Germinal center (tissue), 1 donor: ENCODE results near the gene ADCY2.
"Not testable (repeated sequence)": the region's sequence is repeated elsewhere in the genome, so short reads cannot be mapped to it uniquely, and the experiment has no call there.

Experiments used
- DNase-seq: peaks from one replicate; pipeline ENCODE4 v3.0.0; 2012; ENCODE audit warnings: mixed read lengths, low spot score

ADCY2 gene

GRCh38 chr5:7395432-7395946 lies 449 bp upstream of the ADCY2 start:
- no peak for DNase-seq

GRCh38 chr5:7396713-7397454 lies 946 bp downstream of the ADCY2 start:
- no peak for DNase-seq

DNA sequence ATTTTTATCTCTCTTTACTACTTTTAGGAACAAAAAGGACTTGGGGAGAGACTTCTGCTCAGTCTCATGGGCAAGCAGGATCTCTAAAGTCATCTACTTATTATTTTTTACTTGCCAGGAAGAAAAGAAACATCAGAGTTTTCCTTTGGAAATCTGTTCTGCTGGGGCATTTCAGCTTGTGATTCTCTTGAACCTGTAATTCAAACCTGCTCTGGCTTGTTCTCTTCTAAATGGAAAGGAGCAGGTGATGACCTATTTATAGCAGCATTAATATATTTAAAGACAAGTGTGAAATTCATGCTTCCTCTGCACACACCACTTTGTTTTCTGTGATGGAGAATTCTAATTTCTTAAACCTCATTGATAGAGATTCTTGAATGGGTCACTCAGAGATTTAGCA lies 2.0 kb downstream of the ADCY2 start:
- DNase-seq = no peak

DNA sequence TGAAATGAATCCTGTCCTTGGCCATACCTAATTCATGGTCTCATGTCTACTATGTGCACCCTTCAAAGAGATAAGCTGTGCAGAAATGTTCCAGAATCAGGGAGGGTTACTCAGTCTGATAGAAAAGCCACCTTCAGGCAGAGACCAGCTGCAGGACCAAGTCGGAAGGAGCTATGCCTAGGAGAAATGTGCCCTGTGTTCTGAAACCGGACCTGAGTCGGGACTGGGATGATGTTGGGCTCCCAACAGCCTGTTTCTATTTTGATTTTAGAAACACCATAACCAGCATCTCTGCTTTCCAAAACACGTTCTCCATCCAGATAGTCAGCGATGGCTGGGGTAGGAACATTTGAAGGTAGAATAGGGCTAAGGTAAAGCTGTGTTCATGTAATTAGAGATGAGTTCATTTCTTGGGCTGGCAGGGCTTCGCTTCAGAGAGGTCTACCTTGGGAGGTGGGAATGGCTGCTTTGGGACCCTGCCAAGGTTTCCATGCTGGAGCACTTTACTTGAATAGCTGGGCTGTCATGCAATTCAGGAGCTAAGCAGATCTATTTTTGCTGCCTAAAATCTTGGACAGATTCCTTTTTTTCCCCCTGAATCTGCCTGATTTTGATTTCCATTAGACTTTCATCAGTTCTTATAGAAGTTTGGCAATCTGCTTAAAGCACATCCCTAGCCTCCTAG lies 2.8 kb downstream of the ADCY2 start:
- no peak for DNase-seq

- no peak for DNase-seq
Observed at GRCh38 chr5:7405277-7405676, 9.3 kb downstream of the ADCY2 start.

- no peak for DNase-seq
Observed at GRCh38 chr5:7410936-7411511, 15.1 kb downstream of the ADCY2 start.

DNA sequence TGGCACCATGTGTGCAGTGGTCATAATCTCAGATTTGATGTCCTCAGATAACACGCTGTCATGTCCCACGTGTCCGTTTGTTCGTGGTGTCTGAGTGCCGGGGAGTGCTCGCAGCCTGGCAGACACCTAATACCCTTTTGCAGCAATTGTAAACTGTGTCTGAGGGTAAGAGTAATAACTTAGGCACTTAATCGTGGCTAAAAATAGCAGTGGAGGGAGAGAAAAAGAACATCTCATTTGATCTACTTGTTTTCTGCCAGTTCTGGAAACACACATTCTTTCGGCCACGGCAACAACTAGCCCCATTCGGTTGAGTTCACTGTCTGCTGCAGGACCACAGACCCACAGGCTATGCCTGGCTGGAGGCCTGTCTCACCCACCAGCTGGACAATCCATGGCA lies 16.5 kb downstream of the ADCY2 start:
- DNase-seq = no peak

DNA sequence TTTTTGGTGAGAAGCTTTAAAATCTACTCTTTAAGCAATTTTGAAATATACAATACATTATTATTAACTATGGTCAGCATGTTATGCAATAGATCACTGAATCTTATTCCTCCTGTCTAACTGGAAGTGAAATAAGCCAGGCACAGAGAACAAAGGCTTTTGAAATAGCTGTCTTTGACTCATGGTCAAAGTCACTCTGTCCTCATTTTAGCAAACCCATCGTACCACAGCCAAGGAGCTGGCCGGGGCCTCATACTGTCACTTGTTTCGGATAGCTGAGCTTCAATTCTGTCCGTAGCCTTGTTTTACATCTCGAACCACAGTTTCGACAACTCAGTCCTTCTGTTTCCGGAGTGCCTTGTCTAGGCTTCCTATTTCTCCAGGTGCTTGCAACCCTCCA lies 19.2 kb downstream of the ADCY2 start:
- no peak for DNase-seq

DNA sequence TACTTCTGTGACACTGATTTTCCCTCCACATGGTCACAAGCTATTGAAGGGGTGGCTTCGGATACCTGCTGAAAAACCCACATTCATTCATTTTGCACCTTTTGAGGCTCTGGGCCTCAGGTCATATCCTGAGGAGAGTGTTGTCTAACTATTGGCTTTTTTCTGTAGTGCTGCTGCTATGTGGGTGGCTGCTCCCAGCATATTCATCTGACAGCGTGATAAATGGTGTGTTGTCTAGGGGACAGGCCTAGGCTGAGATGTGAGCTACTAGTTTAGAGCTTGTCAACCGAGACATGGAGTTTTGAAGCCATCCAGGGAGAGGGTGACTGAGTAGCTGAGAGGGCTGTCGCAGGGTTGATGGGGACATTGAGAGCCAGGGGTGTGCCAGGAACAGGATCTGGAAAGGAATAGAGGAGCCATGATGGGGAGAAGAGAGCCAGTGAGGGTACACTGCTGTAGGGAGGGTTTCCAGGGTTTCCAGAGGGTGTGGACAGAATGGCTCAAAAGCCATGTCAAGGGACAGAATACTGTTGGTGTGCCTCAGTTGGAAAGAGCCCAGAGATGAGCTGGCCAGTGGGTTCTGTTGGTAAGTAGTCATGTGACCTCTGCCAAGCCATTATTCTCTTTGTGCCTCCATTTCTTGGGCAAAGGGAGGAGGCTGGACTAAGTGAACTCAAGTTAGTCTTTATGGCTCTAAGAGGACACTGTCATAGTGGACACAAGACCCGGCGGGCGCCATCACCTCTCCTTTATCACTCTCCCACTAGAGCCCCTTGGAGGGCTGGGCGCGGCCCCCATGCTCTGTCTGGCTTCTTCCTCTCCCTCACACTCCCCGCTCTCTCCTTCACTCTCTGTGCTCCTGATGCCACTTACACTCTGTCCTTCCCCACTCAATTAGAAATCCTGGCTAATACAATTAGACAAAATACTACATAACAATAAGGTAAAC lies 19.9 kb downstream of the ADCY2 start:
- no peak for DNase-seq

GRCh38 chr5:7418276-7418675 lies 22.3 kb downstream of the ADCY2 start:
- DNase-seq = no peak

GRCh38 chr5:7419367-7419766 lies 23.4 kb downstream of the ADCY2 start:
- DNase-seq = no peak

GRCh38 chr5:7419846-7420245 lies 23.9 kb downstream of the ADCY2 start:
- DNase-seq = no peak

DNA sequence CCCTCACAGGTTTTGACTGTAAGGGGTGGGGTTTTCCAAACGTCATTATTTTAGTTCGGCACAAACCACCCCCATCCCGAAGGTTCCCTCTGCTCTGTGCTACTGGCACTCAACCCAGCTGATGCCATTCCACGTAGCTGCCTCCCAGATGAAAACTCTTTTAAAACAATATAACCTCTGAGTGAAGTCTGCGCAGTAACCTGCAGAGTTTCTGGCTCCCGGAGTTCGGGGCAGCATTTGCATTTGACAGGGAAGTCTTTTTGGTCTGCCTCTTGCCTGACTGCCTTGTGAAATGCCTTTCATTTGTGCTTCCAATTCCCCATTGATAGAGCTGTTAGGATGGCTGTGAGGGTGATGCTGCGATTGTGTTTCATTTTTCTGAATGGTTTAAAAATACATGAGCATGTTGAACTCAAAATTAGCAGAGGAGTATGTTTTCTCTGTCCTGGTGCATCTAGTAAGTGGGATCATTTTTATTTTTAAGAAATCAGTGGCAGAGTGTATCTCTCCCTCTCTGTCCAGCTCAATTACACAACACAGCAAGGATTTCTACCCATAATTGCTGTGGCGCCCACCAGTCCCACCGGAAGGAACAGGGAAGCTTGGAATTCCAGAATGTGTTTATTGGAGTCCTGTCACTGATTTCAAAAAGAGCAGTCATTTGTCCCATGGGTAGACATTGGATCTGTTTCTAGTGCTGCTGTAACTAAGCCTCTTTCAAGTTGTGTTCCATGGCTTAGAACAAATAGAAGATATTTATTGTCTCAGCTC lies 24.8 kb downstream of the ADCY2 start:
- DNase-seq = no peak

DNA sequence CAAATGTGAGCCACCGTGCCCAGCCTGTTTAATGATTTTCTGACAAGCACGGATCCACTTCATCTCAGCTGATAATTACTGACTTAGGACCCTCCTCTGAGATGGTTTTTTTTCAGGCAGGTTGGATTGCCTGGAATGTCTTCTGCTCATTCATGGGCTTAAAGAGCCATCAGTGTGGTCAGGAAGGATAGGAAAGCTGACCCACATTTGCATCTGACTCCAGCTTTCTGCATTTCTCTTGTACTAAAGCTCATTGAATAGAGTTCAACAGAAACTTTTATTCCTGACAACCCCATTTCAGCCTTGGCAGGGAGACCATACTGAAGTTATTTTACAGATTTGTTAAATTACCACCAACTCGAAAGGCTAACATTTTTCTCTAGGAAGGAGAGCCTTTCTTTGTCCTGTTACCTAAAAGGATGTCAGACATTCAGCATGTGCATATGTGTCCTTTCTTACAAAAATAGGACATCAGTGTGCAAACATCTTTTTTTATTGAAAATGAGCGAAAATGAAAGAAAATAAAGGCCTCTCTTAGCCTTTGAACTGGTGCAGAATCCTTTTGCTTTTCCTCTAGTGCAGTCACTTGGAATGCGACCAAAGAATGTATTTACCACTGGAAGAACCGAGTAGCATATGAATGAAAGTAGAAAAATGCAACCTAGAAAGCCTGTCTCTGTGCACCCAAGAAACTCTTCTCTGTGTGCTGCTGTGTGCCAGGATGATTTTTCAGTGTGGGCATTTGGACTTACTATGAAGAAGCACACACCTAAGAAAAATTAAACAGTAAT lies 26.6 kb downstream of the ADCY2 start:
- DNase-seq = no peak

- DNase-seq = not testable (repeated sequence)
Observed at GRCh38 chr5:7423231-7423630, 27.3 kb downstream of the ADCY2 start.

DNA sequence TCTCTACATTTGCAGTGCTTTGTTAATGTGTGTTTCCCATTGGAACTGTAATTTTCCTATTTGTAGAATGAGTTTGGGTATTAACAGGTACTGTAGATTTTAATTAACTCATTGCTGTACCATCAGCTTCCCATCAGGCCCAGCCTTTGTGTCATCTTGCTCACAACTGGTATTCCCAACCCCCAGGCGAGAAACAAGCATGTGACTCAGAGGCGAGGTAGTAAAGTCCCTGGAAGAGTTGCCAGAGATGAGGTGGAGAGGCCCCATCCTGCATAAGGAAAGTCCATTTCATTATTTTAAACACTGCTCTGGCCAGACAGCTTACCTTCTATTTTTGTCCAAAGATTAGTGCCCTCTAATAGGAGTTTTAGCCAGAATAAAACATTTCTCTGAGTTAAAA lies 29.9 kb downstream of the ADCY2 start:
- no peak for DNase-seq

DNA sequence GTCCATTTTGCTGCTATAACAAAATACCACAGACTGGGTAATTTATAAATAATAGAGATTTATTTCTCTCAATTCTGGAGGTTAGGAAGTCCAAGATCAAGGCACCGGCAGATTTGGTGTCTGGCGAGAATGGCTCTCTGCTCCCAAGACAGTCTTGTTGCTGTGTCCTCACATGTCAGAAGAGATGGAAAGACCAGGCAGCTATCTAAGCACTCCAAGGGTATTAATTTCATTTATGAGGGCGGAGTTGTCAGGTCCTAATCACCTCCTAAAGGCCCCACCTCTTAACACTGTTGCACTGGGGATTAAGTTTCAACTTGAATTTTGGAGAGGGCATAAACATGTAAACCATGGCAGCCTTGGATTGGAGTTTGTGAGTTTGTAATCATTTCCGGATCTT lies 30.3 kb downstream of the ADCY2 start:
- no peak for DNase-seq

DNA sequence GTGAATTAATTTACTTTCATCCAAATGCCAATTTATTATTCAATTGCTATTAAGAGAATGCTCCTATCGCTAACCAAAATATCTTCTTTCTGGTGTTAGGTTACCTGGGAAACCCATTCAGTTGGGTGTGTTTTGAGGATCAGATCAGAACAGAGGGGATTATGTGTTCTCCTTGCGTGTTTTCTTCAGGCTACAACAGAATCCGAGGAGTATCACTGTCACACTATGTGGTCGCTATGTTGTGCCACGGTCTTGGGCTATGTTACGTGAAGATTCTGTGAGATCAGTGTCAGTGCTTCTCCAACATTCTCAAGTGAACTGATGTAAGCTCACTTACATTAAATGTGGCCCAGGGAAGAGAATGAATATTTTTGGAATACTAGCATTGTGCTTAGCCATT lies 39.0 kb downstream of the ADCY2 start:
- no peak for DNase-seq

DNA sequence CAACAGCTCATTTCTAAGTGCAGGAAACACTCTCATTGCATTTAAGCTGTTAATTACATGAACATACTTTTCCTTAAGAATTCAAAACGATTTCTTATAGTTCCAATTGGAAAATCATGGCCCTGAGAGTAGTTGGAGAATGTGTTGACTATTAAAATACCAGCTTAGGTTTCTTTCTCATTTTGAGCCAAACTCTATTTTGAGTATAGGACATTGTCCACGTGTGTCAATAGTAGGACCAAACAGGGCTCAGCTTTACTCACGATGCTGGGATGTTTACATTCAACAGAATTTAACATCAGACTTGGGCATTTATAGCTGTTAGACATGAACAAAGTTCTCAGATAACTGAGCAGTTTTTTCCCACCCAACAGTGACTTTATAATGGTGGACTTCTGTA lies 39.6 kb downstream of the ADCY2 start:
- DNase-seq = no peak

DNA sequence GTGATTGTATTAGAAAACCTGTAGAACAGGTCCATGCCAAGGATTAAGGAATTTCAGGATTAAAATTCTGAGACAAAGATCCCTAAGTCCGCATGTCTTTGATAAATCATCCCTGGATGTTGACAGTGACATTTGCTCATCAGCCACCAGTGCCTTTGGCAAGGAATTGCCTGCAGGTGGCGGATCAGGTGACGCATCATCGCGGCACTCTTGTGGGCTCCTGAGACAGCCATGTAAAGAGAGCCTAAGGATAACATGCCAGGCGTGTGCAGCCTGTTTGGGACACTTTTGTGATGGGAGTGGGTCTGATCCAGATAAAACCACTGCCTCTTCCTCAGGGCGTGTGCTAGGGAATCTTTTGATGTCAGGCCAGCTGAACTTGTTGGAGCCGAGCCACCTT lies 40.6 kb downstream of the ADCY2 start:
- DNase-seq = no peak

- DNase-seq = no peak
Observed at GRCh38 chr5:7437836-7438235, 41.9 kb downstream of the ADCY2 start.
